GM04504 (cell line): ENCODE measurements around the gene C22orf31.
"Not testable (repeated sequence)": the region's sequence is repeated elsewhere in the genome, so short reads cannot be mapped to it uniquely, and the experiment has no call there.

Experiments
- DNase-seq: peaks from one replicate; pipeline ENCODE4 v3.0.0-alpha.2; 2012; ENCODE audit warnings: low read depth

Gene C22orf31

DNA sequence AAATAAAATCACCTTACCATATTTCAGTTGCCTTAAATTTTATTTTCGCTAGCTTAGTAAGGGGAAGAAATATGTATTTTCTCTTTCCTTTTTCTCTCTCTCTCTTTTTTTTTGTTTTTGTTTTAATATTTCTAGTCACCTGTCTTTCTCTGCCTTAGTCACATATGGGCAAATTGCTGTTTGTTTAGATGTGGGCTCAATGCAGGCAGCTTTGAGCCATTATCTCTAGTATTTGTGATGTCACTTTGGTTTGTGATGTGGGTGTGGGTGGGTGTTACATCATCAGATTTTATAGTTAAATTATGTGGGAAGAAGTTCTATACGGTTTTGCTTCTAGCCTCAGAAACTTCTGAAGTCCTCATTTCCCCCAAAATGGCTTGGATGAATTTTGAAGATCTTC is at the start of gene C22orf31:
Gene C22orf31, minus strand, starts transcription at position 59 of the 400 bp plus-strand sequence. Its CDS starts 39 bp downstream, at position 20.
- DNase-seq: no peak

- DNase-seq: no peak
These were observed 49.3 kb upstream of the C22orf31 start for GRCh38 chr22:29110946-29111345.

GRCh38 chr22:29109822-29110221 is 48.2 kb upstream of the C22orf31 start:
- no peak for DNase-seq

GRCh38 chr22:29108137-29108536 is 46.5 kb upstream of the C22orf31 start:
- no peak for DNase-seq

DNA sequence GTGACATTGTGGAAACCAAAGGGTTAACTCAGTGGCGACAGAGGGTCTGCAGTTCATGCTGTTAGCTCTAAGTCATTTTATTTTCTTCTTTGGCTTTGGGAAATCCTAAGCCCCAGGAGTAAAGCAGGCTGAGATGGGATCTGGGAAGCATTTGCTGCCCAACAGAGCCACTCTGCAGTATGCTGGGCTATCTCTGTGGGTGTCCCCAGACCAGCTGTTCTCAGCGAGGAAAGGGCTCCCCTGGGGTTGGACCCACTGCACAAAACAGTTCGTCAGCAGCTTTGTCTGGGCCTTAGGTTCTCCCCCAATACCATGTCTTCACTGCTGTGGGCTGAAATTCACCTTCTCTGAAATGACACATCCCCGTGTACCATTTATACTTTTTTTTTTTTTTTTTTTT is 45.2 kb upstream of the C22orf31 start:
- no peak for DNase-seq

DNA sequence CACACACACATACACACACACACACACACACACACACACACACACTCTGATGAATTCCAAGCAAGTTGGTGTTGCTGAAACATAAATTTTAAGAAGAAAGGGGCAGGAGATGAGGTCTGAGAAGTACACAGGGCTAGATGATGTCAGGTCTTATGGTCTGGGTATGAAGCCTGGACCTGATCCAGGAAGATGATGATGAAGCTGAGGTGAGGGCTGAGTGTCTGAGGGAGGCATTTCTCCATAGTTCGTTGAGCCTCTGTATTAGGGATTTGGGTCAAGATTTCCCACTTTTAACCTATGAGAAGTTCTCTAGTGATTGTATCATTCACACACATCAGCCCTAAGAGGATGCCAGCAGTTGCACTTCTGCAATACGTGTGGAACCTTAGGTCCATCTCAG is 43.8 kb upstream of the C22orf31 start:
- DNase-seq: no peak

DNA sequence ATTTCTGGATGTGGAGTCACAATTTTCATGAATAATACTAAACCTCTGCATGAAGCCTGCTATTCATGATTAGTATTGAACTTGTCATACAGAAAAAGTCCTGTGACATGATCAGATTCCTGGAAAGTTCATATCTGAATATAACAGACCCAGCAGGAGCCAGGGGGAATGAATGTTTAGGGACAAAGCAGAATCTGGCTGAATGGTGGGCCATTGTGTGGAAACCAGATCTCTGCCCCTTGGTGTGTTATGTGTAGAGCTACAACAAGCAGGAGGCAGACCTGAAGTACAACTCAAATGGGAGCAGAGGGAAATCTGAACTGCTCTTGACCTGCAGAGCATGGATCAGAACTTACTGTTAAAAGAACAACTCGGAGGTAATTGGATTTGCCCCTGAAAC is 41.5 kb upstream of the C22orf31 start:
- DNase-seq: no peak

DNA sequence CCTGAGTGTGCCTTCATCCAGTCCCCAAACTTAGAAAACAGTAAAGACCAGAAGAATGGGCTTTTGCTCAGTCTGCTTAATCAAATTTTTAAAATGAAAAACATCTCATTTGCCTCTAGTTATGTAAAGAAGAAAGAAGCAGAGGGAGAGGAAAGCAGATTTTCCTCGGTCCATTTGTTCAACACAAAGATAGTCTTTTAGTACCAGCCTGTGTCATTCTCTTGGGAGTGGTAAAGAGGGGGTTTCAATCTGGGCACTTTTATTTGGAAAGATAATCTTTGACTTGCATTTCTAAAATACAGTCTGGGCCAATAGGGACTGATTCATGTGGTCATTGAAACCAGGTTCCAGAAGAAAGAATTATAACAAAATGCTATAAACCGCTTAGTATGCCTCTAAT is 40.7 kb upstream of the C22orf31 start:
- no peak for DNase-seq

- no peak for DNase-seq
These were observed 36.7 kb upstream of the C22orf31 start for GRCh38 chr22:29098296-29098695.

- no peak for DNase-seq
These were observed 35.4 kb upstream of the C22orf31 start for GRCh38 chr22:29096736-29097669.

- DNase-seq: no peak
These were observed 33.8 kb upstream of the C22orf31 start for GRCh38 chr22:29095459-29095858.

DNA sequence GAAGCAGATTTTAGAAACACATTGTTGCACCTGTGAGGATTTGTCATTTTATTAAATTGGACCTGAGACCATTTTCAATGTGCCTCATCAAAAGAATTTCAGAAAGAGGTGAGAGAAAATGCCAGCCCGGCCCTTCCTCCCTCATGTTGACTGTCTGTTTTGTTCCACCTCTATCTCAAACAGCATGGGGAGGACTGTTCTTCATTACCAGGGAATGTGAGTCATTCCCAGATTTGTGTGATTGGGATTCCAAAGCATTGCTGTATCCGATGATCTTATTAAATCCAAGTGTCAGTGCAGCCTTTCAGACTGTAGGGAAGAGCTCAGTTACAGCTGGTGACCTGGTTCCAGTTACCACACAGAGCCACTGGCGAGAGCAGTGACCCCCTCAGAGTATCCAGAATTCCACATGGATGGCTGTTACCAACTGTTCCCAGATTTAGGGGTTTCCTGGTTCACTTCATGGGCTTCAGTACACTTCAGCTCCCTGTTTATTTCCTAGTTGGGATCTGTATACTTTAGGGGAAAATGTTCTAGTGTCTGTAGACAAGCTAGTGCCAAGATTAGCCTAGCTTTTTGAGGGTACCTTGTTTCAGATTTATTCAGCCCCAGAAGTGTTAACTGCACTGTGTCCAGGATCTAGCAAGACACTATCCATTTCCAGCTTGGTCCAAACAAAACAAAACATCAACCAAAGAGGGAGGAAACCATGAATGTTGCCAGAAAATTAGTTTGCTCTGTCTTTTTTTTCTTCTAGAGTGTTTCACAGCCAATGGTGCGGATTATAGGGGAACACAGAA is 32.1 kb upstream of the C22orf31 start:
- peak; percentile 70 for DNase-seq

GRCh38 chr22:29093030-29093429 is 31.4 kb upstream of the C22orf31 start:
- no peak for DNase-seq

GRCh38 chr22:29092243-29092642 is 30.6 kb upstream of the C22orf31 start:
- DNase-seq: no peak

DNA sequence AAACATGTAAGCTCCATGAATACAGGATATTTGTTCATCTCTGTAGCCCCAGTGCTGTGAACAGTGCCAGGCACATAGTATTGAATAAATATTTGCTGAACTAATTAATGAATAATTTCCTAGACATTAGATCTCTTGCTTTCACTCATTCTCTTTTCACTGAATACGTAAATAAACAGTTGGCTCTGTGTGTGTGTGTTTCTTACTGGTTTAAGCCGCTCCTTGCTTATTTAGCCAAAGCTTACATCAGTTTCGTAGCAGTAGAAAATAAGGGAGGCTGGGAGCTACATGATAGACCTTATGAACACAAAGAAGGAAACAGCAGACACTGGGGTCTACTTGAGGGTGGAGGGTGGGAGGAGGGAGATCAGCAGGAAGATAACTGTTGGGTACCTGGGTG is 28.4 kb upstream of the C22orf31 start:
- no peak for DNase-seq

DNA sequence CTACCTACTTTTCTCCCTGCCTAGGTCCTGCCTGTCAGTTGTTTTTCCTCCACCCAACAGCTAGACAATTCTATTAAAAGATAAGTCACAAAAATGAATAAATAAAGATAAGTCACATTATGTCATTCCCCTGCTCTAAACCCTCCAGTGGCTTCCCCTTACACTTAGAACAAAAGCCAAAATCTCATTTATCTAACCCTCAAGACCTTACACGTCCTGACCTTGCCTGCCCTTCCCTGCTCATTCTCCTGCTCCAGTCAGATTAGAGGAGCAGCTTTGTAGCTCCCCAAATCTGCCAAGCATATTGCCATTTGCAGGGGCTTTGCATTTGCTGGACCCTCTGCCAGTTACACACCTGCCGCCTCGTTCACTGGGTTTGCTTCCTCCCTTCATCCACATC is 27.9 kb upstream of the C22orf31 start:
- DNase-seq: no peak

- no peak for DNase-seq
These were observed 27.2 kb upstream of the C22orf31 start for GRCh38 chr22:29088809-29089208.

DNA sequence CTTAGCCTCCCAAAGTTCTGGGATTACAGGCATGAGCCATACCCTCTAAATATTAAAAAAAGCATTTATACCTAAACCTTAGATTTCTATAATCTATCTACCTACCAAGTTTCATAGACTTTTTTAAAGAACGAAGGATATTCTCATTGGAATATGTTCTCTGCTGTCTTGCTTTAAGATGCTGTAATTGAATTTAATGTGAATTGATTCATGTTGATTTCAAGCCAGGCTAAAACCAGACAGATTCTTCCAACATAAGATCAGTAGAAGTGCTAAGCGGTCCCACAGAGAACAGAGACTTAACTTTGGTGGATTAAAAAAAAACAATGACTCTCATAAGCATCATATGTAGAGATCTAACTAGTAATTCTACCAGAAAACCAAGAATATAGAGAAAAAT is 25.4 kb upstream of the C22orf31 start:
- DNase-seq: no peak

- DNase-seq: no peak
These were observed 22.4 kb upstream of the C22orf31 start for GRCh38 chr22:29083933-29084591.

DNA sequence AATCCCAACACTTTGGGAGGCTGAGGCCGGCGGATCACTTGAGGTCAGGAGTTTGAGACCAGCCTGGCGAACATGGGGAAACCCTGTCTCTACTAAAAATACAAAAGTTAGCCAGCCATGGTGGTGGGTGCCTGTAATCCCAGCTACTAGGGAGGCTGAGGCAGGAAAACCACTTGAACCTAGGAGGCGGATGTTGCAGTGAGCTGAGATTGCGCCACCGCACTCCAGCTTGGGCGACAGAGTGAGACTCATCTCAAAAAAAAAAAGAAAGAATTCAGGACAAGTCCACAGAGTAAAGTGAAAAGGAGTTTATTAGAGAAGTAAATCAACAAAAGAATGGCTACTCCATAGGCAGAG is 21.9 kb upstream of the C22orf31 start:
- DNase-seq: not testable (repeated sequence)

DNA sequence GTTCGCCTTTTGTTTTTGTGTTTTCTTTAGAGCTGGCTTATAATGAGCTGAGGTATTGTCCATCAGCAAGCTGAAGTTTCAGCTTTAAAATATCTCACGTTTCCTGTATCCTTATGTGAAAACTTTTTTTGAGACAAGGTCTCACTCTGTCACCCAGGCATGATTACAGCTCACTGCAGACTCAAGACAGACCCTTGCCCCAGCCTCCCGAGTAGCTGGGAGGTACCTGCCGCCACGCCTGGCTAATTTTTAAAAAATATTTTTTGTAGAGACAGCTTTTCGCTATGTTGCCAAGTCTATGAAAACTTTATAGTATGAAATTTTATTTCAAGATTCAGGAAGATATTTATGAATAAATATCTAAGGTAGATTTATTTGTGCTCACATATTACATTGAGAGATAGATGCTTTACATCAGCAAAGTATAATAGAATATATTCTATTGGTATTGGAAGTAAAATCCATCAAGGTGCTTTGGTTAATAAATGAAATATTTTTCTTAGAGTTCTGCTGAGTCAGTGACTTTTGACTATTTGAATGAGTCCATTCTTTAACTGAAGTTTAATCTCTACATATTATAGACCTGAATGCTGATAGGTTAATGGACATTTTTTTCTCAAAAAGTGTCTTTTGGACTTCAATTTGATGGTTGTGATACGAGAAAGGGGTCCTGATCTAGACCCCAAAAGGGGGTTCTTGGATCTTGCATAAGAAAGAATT is 21.4 kb upstream of the C22orf31 start:
- DNase-seq: no peak
